NCI-H2171 (cell line): ENCODE data around the gene CTNS.

Source experiments
- DNase-seq: peaks from one replicate; lab custom pipeline; 2025; lab: John Stamatoyannopoulos, UW

CTNS gene

DNA sequence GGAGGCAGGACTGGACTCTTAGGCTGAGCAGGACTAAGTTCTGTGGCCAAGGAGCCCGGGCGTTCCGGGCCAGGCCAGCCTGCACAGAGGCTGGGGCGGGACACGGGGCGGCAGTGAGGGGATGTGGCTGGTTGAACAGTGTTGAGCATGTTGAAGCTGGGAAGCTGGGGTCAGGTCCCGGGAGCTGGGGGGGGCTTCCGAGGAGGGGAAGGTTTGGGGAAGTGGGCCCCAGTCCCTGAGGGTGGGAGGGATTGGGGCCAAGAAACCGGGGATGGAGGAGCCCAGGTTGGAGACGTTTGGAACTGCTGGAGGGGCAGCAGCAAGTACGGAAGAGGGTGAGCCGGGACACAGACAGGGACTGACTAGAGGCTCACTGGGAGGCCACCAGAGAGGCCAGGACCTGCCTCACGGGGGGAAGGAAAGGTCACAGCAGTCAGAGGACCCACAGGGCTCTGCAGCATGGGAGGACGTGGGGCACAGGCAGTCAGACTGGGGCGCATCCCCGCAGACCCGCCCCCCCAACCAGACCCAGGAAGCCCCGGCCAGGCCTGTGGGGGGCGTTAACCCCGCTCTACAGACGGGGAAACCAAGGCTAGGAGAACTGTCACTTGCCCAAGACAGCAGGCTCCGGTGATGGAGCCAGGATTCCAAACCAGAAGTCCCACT lies 22.4 kb downstream of the CTNS start:
- DNase-seq: no peak

DNA sequence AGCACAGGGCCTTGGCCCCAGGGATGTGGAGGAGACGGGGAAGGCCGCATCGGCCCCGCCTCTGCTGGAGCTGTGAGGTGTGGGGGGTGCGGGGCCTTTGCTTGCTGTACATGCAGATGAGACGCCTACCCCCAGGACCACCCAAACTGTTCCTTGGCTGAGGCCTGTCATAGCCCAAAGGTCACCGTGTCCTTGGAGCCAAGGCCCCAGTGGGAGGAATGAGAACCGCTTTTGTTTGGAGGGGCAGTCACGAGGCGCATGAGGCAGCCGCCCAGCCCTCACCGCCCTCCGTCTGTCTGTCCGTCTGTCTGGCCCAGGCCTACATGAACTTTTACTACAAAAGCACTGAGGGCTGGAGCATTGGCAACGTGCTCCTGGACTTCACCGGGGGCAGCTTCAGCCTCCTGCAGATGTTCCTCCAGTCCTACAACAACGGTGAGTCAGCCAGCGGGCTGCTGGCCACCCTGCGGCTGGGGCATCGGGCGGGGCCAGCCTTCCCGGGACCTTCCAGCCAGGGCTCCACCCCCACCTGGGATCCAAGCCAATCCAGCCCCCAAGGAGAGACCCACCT lies 23.1 kb downstream of the CTNS start:
- no peak for DNase-seq

DNA sequence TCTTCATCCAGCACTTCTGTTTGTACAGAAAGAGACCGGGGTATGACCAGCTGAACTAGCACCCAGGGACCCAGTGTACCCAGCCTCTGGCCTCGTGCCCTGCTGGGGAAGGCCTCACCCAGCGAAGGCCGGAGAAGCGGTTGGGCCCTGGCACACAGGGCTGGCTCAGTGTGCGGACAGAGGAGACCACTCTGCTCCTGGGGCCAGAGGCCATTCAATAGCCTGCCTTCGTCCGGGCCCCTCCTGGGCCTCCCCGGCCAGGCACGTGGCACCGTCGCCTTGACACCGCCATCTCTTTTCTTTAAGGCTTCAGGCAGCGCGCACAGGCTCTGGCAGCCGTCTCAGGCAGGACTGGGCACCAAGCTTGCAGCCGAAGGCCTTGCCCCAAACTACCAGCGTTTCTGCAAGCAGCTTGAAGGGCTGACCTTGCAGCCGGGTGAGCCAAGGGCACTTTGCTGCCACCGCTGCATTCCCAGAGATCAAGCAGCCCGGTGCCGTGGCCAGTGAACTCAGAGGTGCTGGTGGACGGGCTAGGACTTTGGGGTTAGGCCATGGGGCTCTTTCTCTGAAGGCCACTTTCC lies 23.8 kb downstream of the CTNS start:
- no peak for DNase-seq

DNA sequence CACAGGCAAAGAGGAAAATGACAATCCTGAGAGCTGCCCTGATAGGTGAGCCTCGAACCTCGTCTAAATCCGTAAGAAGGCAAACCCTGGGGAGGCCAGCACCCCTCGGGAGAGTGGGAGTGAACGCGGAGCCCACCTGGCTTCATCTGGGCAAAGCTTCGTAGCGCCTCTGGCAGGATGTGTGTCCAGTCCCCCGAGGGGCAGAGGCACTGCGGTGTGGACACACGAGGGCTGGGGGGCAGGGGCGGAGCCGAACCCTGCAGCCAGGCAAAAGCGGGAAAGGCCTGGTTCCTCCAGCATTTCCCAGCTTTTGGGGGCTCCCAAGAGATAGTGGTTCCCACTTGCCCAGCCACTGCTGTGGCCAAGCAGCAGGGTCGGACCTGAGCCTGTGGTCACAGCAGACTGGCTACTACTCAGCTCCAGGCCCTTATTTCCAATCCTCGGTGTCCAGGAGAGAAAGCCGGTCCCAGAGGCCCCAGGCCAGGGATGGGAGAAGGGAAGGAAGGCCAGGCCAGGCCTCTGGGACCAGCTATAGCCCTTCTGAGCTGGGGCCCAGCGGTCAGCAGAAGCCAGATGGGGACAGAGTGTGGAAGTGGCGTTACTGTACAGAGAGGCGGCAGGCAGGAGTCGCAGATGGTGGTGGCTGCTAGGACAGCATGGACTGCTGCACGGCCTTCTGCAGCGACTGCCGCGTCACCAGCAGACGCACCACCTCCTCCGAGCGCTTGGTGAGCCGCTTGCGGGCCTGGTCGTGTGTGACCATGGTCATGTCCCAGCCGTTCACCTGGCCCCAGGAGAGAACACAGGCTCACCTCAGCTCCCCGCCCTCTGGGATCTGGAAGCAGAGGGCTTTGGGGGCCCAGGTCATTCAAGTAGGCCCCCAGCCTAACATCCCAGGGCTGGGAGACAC lies 26.8 kb downstream of the CTNS start:
- no peak for DNase-seq

DNA sequence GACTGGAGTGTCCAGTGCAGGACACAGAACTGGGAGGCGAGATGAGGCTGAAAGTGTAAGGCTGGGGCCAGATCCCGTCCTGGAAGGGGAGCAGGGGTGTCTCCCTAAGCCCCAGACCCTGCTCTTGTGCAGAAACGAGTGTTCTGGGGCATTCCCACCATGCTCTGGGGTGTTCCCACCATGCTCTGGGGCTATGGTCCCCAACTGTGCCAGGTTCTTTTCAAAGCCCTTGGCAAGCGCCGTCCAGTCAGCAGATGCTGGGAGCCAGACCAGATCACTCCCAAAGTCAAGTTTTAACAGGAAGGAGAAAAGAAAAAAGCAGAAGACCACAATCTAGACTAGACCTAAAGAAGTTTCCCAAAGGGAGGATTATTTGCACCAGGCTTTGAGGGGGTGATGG lies 29.3 kb downstream of the CTNS start:
- DNase-seq: no peak

DNA sequence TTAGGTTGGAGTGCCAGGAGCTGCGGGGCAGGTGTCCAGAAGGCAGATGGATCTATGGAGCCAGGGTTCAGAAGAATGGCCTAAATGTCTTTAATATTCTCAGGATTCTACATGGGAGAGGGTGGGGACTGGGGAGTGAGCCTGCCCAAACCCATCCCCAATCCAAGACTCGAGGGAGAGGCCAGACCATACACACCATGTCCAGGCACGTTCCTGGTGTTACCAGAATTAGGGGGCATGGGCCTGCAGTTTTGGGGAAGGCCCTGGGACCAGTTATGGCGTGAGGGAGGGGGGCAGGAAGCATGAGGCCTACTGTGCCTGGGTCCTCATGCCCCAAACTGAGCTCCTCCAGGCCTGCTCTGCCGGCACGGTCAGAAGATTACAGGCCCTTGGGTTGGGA lies 30.0 kb downstream of the CTNS start:
- no peak for DNase-seq

DNA sequence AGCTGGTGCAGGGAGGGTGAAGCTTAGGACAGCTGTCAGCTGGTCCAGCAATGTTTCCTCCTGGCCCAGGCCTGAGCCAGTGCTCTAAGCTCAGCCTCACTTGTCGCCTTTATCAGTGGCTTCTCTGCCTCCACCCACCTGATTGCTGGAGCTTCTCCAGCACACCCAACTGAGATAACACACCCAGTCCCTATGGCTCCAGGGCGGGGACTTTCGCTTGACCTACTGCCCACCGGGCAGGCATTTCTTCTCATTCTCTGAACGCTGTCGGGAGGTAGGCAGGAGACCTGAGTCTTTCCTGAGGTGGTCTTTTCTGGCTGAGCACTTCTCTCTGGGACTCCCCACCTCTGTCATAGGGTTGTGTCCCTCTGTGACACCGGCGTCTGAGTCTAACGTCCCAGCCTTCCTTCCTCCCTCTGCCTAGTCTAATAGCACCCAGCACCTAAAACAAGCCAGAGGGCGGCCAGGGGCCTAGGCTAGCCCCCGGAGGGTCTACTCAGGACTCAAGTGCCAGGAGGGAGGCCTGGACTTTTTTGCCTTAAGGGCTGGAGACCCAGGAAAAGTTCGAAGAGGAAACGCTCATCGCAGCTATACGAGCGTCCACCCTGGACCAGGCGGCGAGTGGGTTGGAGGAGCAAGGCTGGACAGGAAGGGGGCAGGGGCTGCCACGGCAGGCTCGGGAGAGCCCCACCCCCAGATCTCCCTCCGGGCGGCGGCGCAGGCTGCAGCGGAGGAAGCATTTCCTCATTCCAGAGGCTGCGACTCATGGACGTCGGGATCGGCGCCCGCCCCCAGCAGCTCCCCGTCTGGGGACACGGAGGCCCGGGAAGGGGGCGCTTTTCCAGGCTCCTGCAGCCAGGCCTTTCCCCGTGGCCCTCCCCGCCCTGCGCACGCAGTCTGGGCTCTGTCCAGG lies 31.1 kb downstream of the CTNS start:
- no peak for DNase-seq

DNA sequence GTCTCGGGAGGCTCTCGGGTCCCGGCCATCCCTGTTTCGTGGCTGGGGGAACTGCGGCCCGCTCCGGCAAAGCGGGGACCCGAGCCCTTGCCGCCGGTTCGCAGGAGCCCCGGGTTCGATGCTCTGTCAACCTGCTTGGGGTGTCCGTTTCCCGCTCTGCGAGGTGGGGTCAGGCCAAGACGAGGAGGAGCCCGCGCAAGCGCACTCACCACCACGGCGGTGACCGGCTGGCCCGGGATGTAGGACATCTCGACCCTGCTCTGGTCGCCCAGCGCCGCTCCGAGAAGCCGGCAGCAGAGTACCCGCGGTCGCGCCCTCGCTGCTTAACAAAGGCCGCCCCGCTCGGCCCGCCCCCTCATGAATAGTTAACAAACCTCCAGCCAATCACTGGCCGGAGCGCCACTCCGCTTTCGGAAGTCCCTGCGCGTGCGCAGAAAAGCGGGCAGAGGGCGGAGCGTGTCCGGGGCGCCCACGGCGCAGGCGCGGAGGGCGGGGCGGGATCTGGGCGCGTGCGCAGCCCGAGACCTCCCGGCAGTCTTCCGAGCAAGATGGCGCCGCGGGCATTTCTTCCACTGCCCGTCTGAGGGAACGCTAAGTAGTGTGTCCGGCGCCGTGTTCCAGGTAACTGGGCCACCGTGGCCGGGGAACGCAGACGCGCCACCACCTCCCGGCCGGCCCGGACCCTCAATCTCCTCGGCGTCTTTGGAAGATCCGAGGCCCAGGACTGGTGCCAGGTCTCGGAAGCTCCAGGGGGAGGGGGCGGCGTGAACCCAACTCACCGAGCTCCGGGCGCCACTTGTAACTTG lies 31.9 kb downstream of the CTNS start, which contains the start of the genes EMC6 and TAX1BP3:
Gene EMC6 (plus strand): TSS at position 534 of the 806 bp plus-strand sequence. CDS start 335 bp downstream, outside the sequence.
Gene TAX1BP3 (minus strand): TSS at position 300 of the 806 bp plus-strand sequence. CDS start 52 bp downstream, at position 248.
- DNase-seq: peak; percentile 96

DNA sequence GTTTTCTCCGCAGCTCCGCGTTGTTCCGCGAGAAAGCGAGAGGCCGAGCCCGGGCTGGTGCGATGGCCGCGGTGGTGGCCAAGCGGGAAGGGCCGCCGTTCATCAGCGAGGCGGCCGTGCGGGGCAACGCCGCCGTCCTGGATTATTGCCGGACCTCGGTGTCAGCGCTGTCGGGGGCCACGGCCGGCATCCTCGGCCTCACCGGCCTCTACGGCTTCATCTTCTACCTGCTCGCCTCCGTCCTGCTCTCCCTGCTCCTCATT lies 32.5 kb downstream of the CTNS start:
- DNase-seq: no peak

DNA sequence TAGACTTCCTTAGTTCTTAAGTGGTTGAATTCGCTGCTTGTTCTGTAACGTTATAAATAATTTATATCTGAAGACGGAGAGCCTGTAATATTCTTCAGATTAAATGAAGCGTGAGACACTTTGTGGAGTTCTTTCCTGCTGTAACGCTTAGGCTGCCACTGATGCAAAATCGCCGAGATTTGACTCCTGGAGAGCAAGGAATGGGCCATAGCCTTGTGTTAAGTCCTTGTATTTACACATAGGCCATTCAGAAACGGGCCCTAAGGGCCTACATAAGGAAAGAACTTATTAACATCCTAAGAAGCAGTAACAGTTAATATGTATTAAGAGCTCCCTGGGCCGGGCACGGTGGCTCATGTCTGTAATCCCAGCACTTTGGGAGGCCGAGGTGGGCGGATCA lies 33.0 kb downstream of the CTNS start:
- DNase-seq: no peak

DNA sequence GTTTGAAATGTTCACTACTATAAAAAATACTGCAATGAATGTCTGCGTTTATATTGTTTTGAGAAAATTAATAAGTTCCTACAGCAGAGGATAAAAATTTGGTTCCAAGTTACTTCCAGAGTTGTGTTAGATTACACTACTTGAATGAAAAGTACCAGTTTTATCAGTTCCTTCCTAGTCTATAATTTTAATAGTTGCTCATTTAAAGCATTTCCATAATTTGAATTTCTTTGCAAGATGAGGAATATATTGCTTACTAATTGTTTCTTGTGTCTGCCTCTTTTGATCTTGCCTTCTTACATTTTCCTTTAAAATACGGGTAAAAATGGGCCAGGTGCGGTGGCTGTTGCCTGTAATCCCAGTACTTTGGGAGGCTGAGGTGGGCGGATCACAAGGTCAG lies 36.0 kb downstream of the CTNS start:
- DNase-seq: no peak

DNA sequence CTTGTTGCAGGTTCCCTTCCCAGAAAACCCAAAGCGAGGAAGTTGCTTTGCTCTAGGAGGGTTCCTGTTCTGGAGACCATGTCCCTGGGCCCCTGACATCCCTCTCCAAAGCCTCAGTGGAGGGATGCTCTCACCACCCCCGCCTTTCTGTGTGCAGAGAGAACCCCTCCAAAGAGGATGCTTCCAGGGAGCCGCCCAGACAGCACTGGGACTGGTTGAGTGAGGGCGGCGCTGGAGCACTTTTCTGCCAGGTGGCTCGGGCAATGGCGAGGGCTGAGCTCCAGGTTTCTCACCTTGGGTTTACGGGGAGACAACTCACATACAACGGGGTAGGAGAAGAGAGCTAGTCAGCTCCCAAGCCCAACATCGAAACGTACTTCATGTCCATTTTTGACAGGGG lies 39.3 kb downstream of the CTNS start:
- no peak for DNase-seq

DNA sequence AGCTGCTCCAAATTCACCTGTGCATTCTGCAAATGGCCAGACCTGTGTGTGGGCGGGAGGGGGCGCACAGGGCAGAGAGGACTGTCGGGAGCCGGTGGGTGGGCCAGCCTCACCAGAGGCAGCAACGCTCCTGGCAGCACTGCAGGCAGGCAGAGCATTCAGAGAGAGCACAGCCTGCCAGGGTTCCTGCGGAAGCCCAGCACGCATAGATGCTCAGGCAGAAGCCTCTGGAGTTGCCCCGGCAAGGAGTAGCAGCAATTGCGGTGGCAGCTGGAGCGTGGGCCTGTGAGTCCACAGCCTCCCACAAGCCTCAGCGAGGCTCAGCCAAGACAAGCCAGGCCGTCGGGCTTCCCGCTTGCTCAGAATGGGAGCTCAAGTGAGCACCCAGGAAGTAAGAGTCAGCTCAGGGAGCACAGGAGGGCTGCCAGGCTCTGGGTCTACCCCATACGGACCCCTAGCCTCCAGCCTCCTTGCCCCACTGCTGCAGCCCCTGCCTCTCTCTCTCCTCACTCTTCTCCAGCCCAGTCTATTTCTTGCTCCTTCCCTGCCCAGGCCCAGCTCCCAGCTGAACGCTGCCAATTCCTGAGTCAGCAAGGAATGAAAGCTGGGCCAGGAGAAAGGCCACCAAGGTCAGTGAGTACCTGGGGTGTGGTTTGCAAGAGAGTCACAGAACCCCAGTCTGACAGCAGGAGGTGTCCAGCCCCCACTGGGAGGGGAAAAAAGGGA lies 41.7 kb downstream of the CTNS start:
- no peak for DNase-seq

DNA sequence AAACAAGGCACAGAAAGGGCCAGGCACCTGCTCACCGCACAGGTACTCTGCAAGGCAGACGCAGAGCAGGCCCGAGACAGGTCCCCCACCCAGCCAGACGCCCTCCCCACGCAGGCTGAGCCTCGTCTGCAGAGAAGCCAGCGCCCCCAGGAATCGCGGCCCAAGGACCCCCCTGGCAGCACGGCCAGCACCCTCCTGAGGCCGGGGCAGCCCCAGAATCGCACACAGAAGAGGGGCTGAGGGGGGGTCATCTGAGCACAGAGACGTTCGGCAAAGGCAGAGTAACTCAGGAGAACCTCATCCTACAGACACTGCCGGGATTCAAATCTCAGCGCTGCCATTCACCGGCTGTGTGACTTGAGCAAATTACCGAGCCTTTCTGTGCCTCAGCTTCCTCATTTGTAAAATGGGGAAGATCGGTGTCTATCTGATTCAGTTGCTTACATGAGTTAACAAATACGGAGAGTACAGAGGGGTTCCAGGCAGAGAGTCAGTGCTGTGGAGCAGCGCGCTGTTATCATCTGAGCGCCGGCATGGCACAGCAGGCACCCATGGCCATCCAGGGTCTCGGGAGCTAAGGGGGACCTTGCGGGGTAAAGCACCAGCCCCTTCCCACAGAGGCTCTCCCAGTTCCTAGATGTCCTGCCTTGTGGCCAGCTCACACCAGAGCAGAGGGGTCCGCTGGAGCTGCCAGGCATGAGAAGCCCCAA lies 42.4 kb downstream of the CTNS start:
- DNase-seq: no peak

DNA sequence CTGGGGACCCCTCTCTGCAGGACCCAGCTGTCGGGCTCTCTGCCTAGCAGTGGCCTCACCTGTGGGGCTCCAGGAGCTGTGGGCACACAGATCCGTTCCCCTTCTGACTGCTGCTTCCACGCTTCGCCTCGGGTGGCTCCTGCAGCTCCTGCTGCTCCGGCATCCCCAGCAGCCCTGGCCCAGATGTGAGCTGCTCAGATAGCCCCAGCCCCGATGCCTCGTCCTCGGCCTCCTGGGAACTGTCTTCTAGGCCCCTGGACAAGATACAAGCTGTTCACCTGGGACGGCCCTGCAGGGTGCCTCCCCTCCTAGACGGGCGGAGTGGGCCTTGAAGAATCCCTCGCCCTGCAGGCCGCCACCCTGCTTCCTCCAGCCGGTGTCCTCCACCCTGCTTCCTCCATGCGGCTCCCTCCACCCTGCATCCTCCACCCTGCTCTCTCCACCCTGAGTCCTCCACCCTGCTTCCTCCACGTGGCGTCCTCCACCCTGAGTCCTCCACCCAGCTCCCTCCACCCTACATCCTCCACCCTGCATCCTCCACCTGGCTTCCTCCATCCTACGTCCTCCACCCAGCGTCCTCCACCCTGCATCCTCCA lies 43.1 kb downstream of the CTNS start:
- no peak for DNase-seq

DNA sequence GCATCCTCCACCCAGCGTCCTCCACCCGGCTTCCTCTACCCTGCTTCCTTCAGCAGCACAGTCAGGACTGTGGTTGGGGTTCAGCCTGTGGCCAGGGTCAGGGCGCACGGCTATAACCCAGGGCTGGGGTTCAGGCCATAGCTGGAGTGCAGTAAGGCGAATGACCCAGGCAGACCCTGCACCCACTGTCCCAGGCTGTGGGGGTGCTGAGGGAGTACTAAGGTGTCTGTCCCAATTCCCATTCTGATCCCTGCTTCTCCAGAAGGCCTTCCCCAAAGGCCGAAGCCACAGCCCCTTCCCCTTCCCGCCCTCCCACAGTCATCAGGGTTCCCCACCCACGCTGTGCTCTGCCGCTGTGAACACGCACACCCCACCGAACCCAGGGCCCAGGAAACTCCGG lies 44.5 kb downstream of the CTNS start:
- no peak for DNase-seq

DNA sequence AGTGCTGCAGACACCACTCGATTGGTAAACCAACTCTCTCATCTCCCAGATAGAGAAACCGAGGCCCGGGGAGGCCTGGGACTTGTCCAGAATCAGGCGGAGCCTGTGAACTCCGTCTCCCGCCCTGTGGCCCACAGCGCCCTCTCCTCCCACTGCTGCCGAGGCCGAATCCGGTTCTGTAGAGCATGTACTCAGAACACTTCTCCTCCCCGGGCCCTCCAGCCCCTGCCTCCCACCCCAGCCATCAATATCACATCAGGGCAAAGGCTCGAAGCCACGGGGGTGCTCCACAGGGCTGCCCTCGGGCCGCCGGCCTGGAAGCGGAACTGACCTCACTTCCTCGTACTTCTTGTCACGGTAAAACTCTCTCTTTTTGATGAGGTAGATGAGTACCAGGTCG lies 45.0 kb downstream of the CTNS start:
- no peak for DNase-seq

DNA sequence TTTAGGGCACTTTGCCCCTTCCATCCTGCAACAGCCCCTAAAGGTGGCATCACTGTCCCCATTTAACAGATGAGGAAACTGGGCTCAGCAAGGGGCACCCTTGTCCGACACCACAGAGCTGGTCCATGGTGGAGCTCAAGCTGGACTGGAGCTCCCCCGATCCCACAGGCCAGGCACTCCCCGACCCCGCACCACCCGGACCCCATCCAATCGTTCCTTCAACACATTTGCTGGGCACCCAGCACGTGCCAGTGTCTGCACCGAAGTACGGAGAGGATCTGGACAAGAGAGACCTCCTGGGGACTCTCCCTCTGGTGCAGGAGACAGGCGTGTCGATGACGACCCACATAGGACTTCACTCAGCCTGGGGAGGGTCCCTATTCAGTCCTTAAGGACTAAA lies 45.5 kb downstream of the CTNS start:
- no peak for DNase-seq

DNA sequence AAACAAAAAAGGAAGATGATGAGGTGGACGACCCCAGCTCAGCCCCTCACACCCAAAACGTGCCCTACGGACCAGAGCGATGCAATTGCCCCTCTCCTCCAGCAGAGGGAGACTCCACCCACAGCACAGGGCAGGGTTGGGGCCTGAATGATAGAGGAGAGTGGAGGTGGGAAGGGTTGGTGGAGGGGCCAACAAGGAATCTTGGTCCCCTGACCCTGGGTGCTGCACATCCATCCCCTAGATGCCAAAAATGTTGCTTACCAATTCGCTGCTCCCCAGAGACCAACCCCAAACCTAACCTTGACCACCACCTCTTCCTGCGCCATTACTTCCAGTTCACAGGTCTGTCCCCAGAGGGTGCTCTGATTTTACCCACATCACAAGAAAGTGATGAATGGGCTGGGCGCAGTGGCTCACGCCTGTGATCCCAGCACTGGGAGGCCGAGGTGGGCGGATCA lies 46.5 kb downstream of the CTNS start:
- no peak for DNase-seq
